ENCODE results near the gene ZBTB33. TPM values are rescaled to one million over a fixed set of nuclear protein-coding genes. Genes with fewer than 3 reads are reported as not detected.

The ZBTB33 gene
- total and polyA plus RNA-seq, 2 donors: 4.9 to 28.1 TPM

- Histone ChIP-seq H3K36me3 (ENCODE audit: insufficient read depth) (no peaks in the 10 kb centered on the region), H3K4me1 (ENCODE audit: insufficient read depth) (no peaks in the 10 kb centered on the region), H3K4me3 (ENCODE audit: low read depth, low read length) (no peak overlapping the region), H3K27ac (ENCODE audit: low read depth) (peak overlapping the region; percentile 23)
- WGBS: 79% methylated on average over 10 of the region's 10 CpGs
- no peak for DNase-seq (ENCODE audit: extremely low spot score)
These were observed 30.5 kb downstream of the ZBTB33 start for GRCh38 chrX:120281021-120281624.

GRCh38 chrX:120281761-120282160 is 31.1 kb downstream of the ZBTB33 start:
- Histone ChIP-seq H3K4me3 (ENCODE audit: low read depth, low read length) (no peak overlapping the region), H3K27ac (ENCODE audit: low read depth) (no peak overlapping the region), H3K4me1 (ENCODE audit: insufficient read depth) (no peaks in the 10 kb centered on the region), H3K36me3 (ENCODE audit: insufficient read depth) (no peaks in the 10 kb centered on the region)
- WGBS: 64% methylated on average over 4 of the region's 4 CpGs
- DNase-seq (ENCODE audit: extremely low spot score): no peak

- Histone ChIP-seq H3K4me3 (ENCODE audit: low read depth, low read length) (no peak overlapping the region), H3K4me1 (ENCODE audit: insufficient read depth) (no peaks in the 10 kb centered on the region), H3K27ac (ENCODE audit: low read depth) (no peak overlapping the region), H3K36me3 (ENCODE audit: insufficient read depth) (no peaks in the 10 kb centered on the region)
- DNase-seq (ENCODE audit: extremely low spot score): no peak
- 73% methylated on average over 1 of the region's 1 CpG for WGBS
These were observed 32.1 kb downstream of the ZBTB33 start for GRCh38 chrX:120282697-120283096.

GRCh38 chrX:120286733-120287512 is 36.3 kb downstream of the ZBTB33 start:
- Histone ChIP-seq H3K4me1 (ENCODE audit: insufficient read depth) (no peaks in the 10 kb centered on the region), H3K36me3 (ENCODE audit: insufficient read depth) (no peaks in the 10 kb centered on the region), H3K27ac (ENCODE audit: low read depth) (no peak overlapping the region), H3K4me3 (ENCODE audit: low read depth, low read length) (no peak overlapping the region)
- no peak for DNase-seq (ENCODE audit: extremely low spot score)
- 87% methylated on average over 4 of the region's 4 CpGs for WGBS

GRCh38 chrX:120287513-120288112 is 37.0 kb downstream of the ZBTB33 start:
- Histone ChIP-seq H3K36me3 (ENCODE audit: insufficient read depth) (no peaks in the 10 kb centered on the region), H3K27ac (ENCODE audit: low read depth) (no peak overlapping the region), H3K4me3 (ENCODE audit: low read depth, low read length) (no peak overlapping the region), H3K4me1 (ENCODE audit: insufficient read depth) (no peaks in the 10 kb centered on the region)
- 49% methylated on average over 3 of the region's 3 CpGs for WGBS
- no peak for DNase-seq (ENCODE audit: extremely low spot score)

- H3K4me3 ChIP-seq (ENCODE audit: low read depth, low read length): no peak overlapping the region
- DNase-seq (ENCODE audit: extremely low spot score): no peak
- no peaks in the 10 kb centered on the region for H3K36me3 ChIP-seq (ENCODE audit: insufficient read depth)
These were observed 39.5 kb downstream of the ZBTB33 start for GRCh38 chrX:120290107-120290506.

GRCh38 chrX:120291211-120291610 is 40.6 kb downstream of the ZBTB33 start:
- Histone ChIP-seq H3K4me1 (ENCODE audit: insufficient read depth) (no peaks in the 10 kb centered on the region), H3K36me3 (ENCODE audit: insufficient read depth) (no peaks in the 10 kb centered on the region), H3K4me3 (ENCODE audit: low read depth, low read length) (no peak overlapping the region), H3K27ac (ENCODE audit: low read depth) (no peak overlapping the region)
- no peak for DNase-seq (ENCODE audit: extremely low spot score)
- WGBS: 92% methylated on average over 6 of the region's 6 CpGs

More at GRCh38 chrX:120290107-120290506, 39.5 kb downstream of the ZBTB33 start:
- Histone ChIP-seq H3K4me1 (ENCODE audit: insufficient read depth) (no peaks in the 10 kb centered on the region), H3K27ac (ENCODE audit: low read depth) (no peak overlapping the region)

- no peaks in the 10 kb centered on the region for H3K4me1 ChIP-seq (ENCODE audit: insufficient read depth)
- DNase-seq (ENCODE audit: extremely low spot score): no peak
- H3K4me3 ChIP-seq (ENCODE audit: low read depth, low read length): no peak overlapping the region
- WGBS: 41% methylated on average over 2 of the region's 2 CpGs
- no peaks in the 10 kb centered on the region for H3K36me3 ChIP-seq (ENCODE audit: insufficient read depth)
- H3K27ac ChIP-seq (ENCODE audit: low read depth): no peak overlapping the region
These were observed 42.4 kb downstream of the ZBTB33 start for GRCh38 chrX:120293015-120293414.

- Histone ChIP-seq H3K4me3 (ENCODE audit: low read depth, low read length) (no peak overlapping the region), H3K36me3 (ENCODE audit: insufficient read depth) (no peaks in the 10 kb centered on the region), H3K27ac (ENCODE audit: low read depth) (no peak overlapping the region), H3K4me1 (ENCODE audit: insufficient read depth) (no peaks in the 10 kb centered on the region)
- no peak for DNase-seq (ENCODE audit: extremely low spot score)
These were observed 44.0 kb downstream of the ZBTB33 start for GRCh38 chrX:120294651-120295050.

- H3K36me3 ChIP-seq (ENCODE audit: insufficient read depth): no peaks in the 10 kb centered on the region
- no peak overlapping the region for H3K4me3 ChIP-seq (ENCODE audit: low read depth, low read length)
- H3K27ac ChIP-seq (ENCODE audit: low read depth): no peak overlapping the region
- DNase-seq (ENCODE audit: extremely low spot score): no peak
- 92% methylated on average over 1 of the region's 1 CpG for WGBS
- no peaks in the 10 kb centered on the region for H3K4me1 ChIP-seq (ENCODE audit: insufficient read depth)
These were observed 47.3 kb downstream of the ZBTB33 start for GRCh38 chrX:120297923-120298322.

- 58% methylated on average over 2 of the region's 2 CpGs for WGBS
- no peak for DNase-seq (ENCODE audit: extremely low spot score)
- no peak overlapping the region for H3K27ac ChIP-seq (ENCODE audit: low read depth)
- H3K4me1 ChIP-seq (ENCODE audit: insufficient read depth): no peaks in the 10 kb centered on the region
- no peaks in the 10 kb centered on the region for H3K36me3 ChIP-seq (ENCODE audit: insufficient read depth)
- no peak overlapping the region for H3K4me3 ChIP-seq (ENCODE audit: low read depth, low read length)
These were observed 49.3 kb downstream of the ZBTB33 start for GRCh38 chrX:120299928-120300327.

GRCh38 chrX:120301497-120301896 is 50.9 kb downstream of the ZBTB33 start:
- Histone ChIP-seq H3K4me1 (ENCODE audit: insufficient read depth) (no peaks in the 10 kb centered on the region), H3K36me3 (ENCODE audit: insufficient read depth) (no peaks in the 10 kb centered on the region), H3K4me3 (ENCODE audit: low read depth, low read length) (no peak overlapping the region), H3K27ac (ENCODE audit: low read depth) (no peak overlapping the region)
- WGBS: 38% methylated on average over 2 of the region's 2 CpGs
- DNase-seq (ENCODE audit: extremely low spot score): no peak

GRCh38 chrX:120301960-120302359 is 51.3 kb downstream of the ZBTB33 start:
- Histone ChIP-seq H3K36me3 (ENCODE audit: insufficient read depth) (no peaks in the 10 kb centered on the region), H3K4me1 (ENCODE audit: insufficient read depth) (no peaks in the 10 kb centered on the region)
- WGBS: 47% methylated on average over 4 of the region's 4 CpGs

GRCh38 chrX:120302434-120302833 is 51.8 kb downstream of the ZBTB33 start:
- Histone ChIP-seq H3K4me3 (ENCODE audit: low read depth, low read length) (no peak overlapping the region), H3K27ac (ENCODE audit: low read depth) (no peak overlapping the region), H3K4me1 (ENCODE audit: insufficient read depth) (no peaks in the 10 kb centered on the region), H3K36me3 (ENCODE audit: insufficient read depth) (no peaks in the 10 kb centered on the region)
- DNase-seq (ENCODE audit: extremely low spot score): no peak
- WGBS: 10% methylated on average over 4 of the region's 4 CpGs

More at GRCh38 chrX:120301960-120302359, 51.3 kb downstream of the ZBTB33 start:
- Histone ChIP-seq H3K27ac (ENCODE audit: low read depth) (no peak overlapping the region), H3K4me3 (ENCODE audit: low read depth, low read length) (no peak overlapping the region)
- DNase-seq (ENCODE audit: extremely low spot score): no peak

All from urinary bladder (tissue), 4 donors.